K562 (cell line): ENCODE results near the gene CMPK1.

ENCODE experiments used
- CTBP1 ChIP-seq: fragments of 450-650 bp; IDR thresholded peaks from 2 replicates; pipeline ENCODE4 v1.6.1; 2016; ENCODE audit warnings: borderline replicate concordance
- DDX20 ChIP-seq: fragments of 450-650 bp; IDR thresholded peaks from 2 replicates; pipeline ENCODE4 v1.6.1; 2016; ENCODE audit warnings: missing genetic modification characterization, low read depth, mild to moderate bottlenecking, missing compliant biosample characterization, moderate library complexity
- GATAD2A ChIP-seq: fragments of 450-650 bp; IDR thresholded peaks from 2 replicates; pipeline ENCODE4 v1.6.1; 2017
- HMGXB4 ChIP-seq: sonication (generic); formaldehyde crosslinking; IDR thresholded peaks from 2 replicates; pipeline ENCODE4 v1.8.1; 2023; ENCODE audit warnings: mild to moderate bottlenecking, missing genetic modification reagents
- MTF1 ChIP-seq: fragments of 250-450 bp; sonication (Bioruptor Pico); IDR thresholded peaks from 2 replicates; pipeline ENCODE4 v1.9.0; 2021; ENCODE audit warnings: moderate library complexity, mild to moderate bottlenecking, inconsistent platforms, borderline replicate concordance
- PPARD ChIP-seq: fragments of 250-450 bp; sonication (Bioruptor Pico); IDR thresholded peaks from 2 replicates; pipeline ENCODE4 v1.8.0; 2022; ENCODE audit warnings: inconsistent platforms, mild to moderate bottlenecking, moderate library complexity
- PYGO2 ChIP-seq: fragments of 450-650 bp; IDR thresholded peaks from 2 replicates; pipeline ENCODE4 v1.6.1; 2016; ENCODE audit warnings: mild to moderate bottlenecking, missing genetic modification characterization, moderate library complexity, missing compliant biosample characterization
- RBBP5 ChIP-seq: fragments of 200-600 bp; sonication (generic); IDR thresholded peaks from 2 replicates; pipeline ENCODE4 v1.6.1; 2012; ENCODE audit warnings: borderline replicate concordance, mild to moderate bottlenecking, low read length, control low read depth, inconsistent platforms; ENCODE audit not compliant: insufficient read depth, poor library complexity, severe bottlenecking
- REST ChIP-seq, 2 experiments: fragments of 450-650 bp; formaldehyde crosslinking in 1 of 2; IDR thresholded peaks; 2 replicates each; pipeline versions ENCODE4 v1.4.0 to v1.6.1; 2014 to 2020; ENCODE audit warnings: mild to moderate bottlenecking in 2 of 2, borderline replicate concordance in 1 of 2, low read depth in 1 of 2
- TAF7 ChIP-seq: fragments of 450-650 bp; IDR thresholded peaks from 2 replicates; pipeline ENCODE4 v1.6.1; 2016; ENCODE audit warnings: missing genetic modification characterization, missing compliant biosample characterization
- ZFP36 ChIP-seq: fragments of 150-350 bp; IDR thresholded peaks from 2 replicates; pipeline ENCODE4 v1.6.1; 2018; ENCODE audit warnings: low read length, low read depth; ENCODE audit not compliant: partially characterized antibody
- ZNF12 ChIP-seq: sonication (generic); formaldehyde crosslinking; IDR thresholded peaks from 2 replicates; pipeline ENCODE4 v1.4.0; 2020; ENCODE audit warnings: mild to moderate bottlenecking, missing genetic modification reagents
- ZNF316 ChIP-seq: fragments of 450-650 bp; IDR thresholded peaks from 2 replicates; pipeline ENCODE4 v1.6.1; 2016
- ZZZ3 ChIP-seq: fragments of 450-650 bp; IDR thresholded peaks from 2 replicates; pipeline ENCODE4 v1.6.1; 2016; ENCODE audit warnings: antibody characterized with exemption, mild to moderate bottlenecking, moderate library complexity

- TF ChIP-seq ZZZ3 (no peak), RBBP5 (no peak), PPARD (CRISPR knock-in tag) (no peak), GATAD2A (no peak), PYGO2 (tag) (no peak), MTF1 (CRISPR knock-in tag) (no peak), ZNF316 (no peak), REST (IDR thresholded peaks at IDR 0.05; ENCODE audit: borderline replicate concordance) (no peak), REST (CRISPR knock-in tag; IDR thresholded peaks at IDR 0.05; ENCODE audit: low read depth) (no peak), TAF7 (tag) (no peak), CTBP1 (no peak), ZNF12 (CRISPR knock-in tag) (no peak), ZFP36 (no peak), DDX20 (tag) (no peak), HMGXB4 (no peak)
These were observed 61.8 kb downstream of the CMPK1 start for GRCh38 chr1:47395433-47395832.
